Sigmoid colon (tissue), 4 donors: Measurements from ENCODE around the gene USHBP1.

ENCODE experiments used
- EP300 ChIP-seq, 4 donors: sonication (generic); formaldehyde crosslinking; IDR thresholded peaks; one replicate each; pipeline ENCODE4 v1.6.1; 2017; ENCODE audit warnings: antibody characterized with exemption in 4 of 4
- POLR2A ChIP-seq, 2 donors: fragments of 450-650 bp; IDR thresholded peaks; one replicate each; pipeline ENCODE4 v1.6.1; 2016; ENCODE audit warnings: antibody characterized with exemption in 2 of 2, mild to moderate bottlenecking in 2 of 2, moderate library complexity in 2 of 2
- TF ChIP-seq, protein P1 (sequence below), 4 experiments: fragments of 450-650 bp in 3 of 4; fragments of 200-600 bp in 1 of 4; IDR thresholded peaks; one replicate each; pipeline ENCODE4 v1.5.1; 2016 to 2019; ENCODE audit warnings: antibody characterized with exemption in 4 of 4, mild to moderate bottlenecking in 3 of 4, moderate library complexity in 2 of 4

GRCh38 chr19:17266026-17266425, 1.5 kb upstream of the USHBP1 start:
- TF ChIP-seq EP300 (IDR thresholded peaks at IDR 0.05) (no peak), POLR2A (IDR thresholded peaks at IDR 0.05) (no peak)
- TF ChIP-seq, protein P1, sequence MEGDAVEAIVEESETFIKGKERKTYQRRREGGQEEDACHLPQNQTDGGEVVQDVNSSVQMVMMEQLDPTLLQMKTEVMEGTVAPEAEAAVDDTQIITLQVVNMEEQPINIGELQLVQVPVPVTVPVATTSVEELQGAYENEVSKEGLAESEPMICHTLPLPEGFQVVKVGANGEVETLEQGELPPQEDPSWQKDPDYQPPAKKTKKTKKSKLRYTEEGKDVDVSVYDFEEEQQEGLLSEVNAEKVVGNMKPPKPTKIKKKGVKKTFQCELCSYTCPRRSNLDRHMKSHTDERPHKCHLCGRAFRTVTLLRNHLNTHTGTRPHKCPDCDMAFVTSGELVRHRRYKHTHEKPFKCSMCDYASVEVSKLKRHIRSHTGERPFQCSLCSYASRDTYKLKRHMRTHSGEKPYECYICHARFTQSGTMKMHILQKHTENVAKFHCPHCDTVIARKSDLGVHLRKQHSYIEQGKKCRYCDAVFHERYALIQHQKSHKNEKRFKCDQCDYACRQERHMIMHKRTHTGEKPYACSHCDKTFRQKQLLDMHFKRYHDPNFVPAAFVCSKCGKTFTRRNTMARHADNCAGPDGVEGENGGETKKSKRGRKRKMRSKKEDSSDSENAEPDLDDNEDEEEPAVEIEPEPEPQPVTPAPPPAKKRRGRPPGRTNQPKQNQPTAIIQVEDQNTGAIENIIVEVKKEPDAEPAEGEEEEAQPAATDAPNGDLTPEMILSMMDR (IDR thresholded peaks at IDR 0.05), result no peak
